Kidney (tissue), 22 donors: ENCODE measurements around the gene C1orf35. TPM values are rescaled to one million over a fixed set of nuclear protein-coding genes. Genes with fewer than 3 reads are reported as not detected.

Experiments used
- DNase-seq, 5 donors: peaks; one replicate each; pipeline ENCODE4 v3.0.0-alpha.2; 2013 to 2020
- FAIRE-seq: peaks from 2 replicates; lab custom pipeline; 2012; peaks lifted over from hg19 to GRCh38; lab: Jason Lieb, UNC
- H3K27ac ChIP-seq, 2 donors: one replicate each; pipeline ENCODE4 v1.7.0; 2013; ENCODE audit warnings: low read depth in 2 of 2, low read length in 2 of 2, inconsistent platforms in 1 of 2
- H3K27me3 ChIP-seq: one replicate; pipeline ENCODE4 v1.7.1; 2013; ENCODE audit warnings: low read length, inconsistent platforms; ENCODE audit not compliant: control insufficient read depth, insufficient read depth
- H3K36me3 ChIP-seq, 3 donors: one replicate each; pipeline versions ENCODE4 v1.7.0 to v1.7.1; 2013; ENCODE audit warnings: low read length in 3 of 3, control low read depth in 1 of 3, inconsistent platforms in 1 of 3; ENCODE audit not compliant: insufficient read depth in 3 of 3, control insufficient read depth in 2 of 3
- H3K4me1 ChIP-seq, 3 donors: one replicate each; pipeline versions ENCODE4 v1.7.0 to v1.7.1; 2013; ENCODE audit warnings: low read length in 3 of 3, inconsistent platforms in 1 of 3, low read depth in 1 of 3; ENCODE audit not compliant: control insufficient read depth in 2 of 3, insufficient read depth in 2 of 3
- H3K4me3 ChIP-seq, 3 donors: one replicate each; pipeline versions ENCODE4 v1.7.0 to v1.8.1; 2013; ENCODE audit warnings: low read length in 3 of 3, control low read depth in 1 of 3, inconsistent platforms in 1 of 3
- H3K9ac ChIP-seq, 3 donors: one replicate each; pipeline versions ENCODE4 v1.7.0 to v1.7.1; 2013; ENCODE audit warnings: low read length in 3 of 3, control low read depth in 1 of 3, inconsistent platforms in 1 of 3
- H3K9me3 ChIP-seq, 3 donors: one replicate each; pipeline versions ENCODE4 v1.7.0 to v1.7.1; 2013; ENCODE audit warnings: low read length in 3 of 3, control low read depth in 1 of 3, inconsistent platforms in 1 of 3; ENCODE audit not compliant: control insufficient read depth in 2 of 3, insufficient read depth in 1 of 3
- CTCF ChIP-seq: IDR thresholded peaks from 3 replicates; pipeline ENCODE4 v1.5.1; 2012; ENCODE audit warnings: mild to moderate bottlenecking, moderate library complexity, borderline replicate concordance; ENCODE audit not compliant: insufficient read depth; ENCODE audit errors: extremely low read depth
- intact Hi-C: fragments of 100-400 bp; cut with DNase I; formaldehyde crosslinking; loops from one replicate; pipeline ENCODE4 v1.11.1; 2022
- long read RNA-seq, 10 donors: library from polyadenylated mRNA in 1 of 10; unstranded in 1 of 10; transcript quantifications; one replicate each; pipeline ENCODE4 v2.0.0 and lab custom pipeline, GENCODE V29; 2021 to 2026
- polyA plus RNA-seq: library from polyadenylated mRNA; stranded (reverse); fragments of 350-450 nt; fragmentation: Illumina TruSeq; extraction: RNeasy Lipid Tissue Mini Kit (QIAGEN cat#74804); gene quantifications from one replicate; pipeline ENCODE4 v1.2.3, GENCODE V29; 2014; ENCODE audit warnings: low read depth, low replicate concordance; ENCODE audit not compliant: insufficient read depth
- total RNA-seq: library from RNA; stranded (reverse); fragmentation: NEBNext Ultra II Directional; extraction: Animal tissue kit (Norgen Biotek cat#: 25700); gene quantifications from one replicate; pipeline ENCODE4 v1.2.1, GENCODE V29; 2021
- donor health status: control.
- donor health status: control.
- donor health status: control.
- donor health status: control.
- donor health status: control.
- donor health status: DM: yes; HTN: yes; CAD: no.
- donor health status: Normal renal cell carcinoma (clear cell type).

C1orf35 gene
- 17.4 TPM for total RNA-seq
- polyA plus RNA-seq, result 17.6 TPM
- long read RNA-seq, donor 1, partial matches to known transcripts, result 0 of 3 reads
- long read RNA-seq, donor 1, other reads (novel, unspliced or antisense), result 0 of 3 reads
- long read RNA-seq, donor 2, partial matches to known transcripts, result 6 of 8 reads
- long read RNA-seq, donor 2, other reads (novel, unspliced or antisense), result 0 of 8 reads
- long read RNA-seq, donor 3, transcript C1orf35-201 (8 exons, 1,427 nt), result major isoform, 5 of 28 reads
- long read RNA-seq, donor 3, partial matches to known transcripts, result 21 of 28 reads
- long read RNA-seq, donor 3, other reads (novel, unspliced or antisense), result 0 of 28 reads
- long read RNA-seq, donor 4, transcript C1orf35-201 (8 exons, 1,427 nt), result major isoform, 9 of 16 reads
- long read RNA-seq, donor 4, partial matches to known transcripts, result 7 of 16 reads
- long read RNA-seq, donor 4, other reads (novel, unspliced or antisense), result 0 of 16 reads
- long read RNA-seq, donor 5, result 0 reads
- long read RNA-seq, donor 6, result 0 reads
- long read RNA-seq, donor 7, transcript C1orf35-201 (8 exons, 1,427 nt), result major isoform, 6 of 35 reads
- long read RNA-seq, donor 7, partial matches to known transcripts, result 20 of 35 reads
- long read RNA-seq, donor 7, other reads (novel, unspliced or antisense), result 4 of 35 reads
- long read RNA-seq, donor 8, transcript C1orf35-201 (8 exons, 1,427 nt), result major isoform, 7 of 34 reads
- long read RNA-seq, donor 8, partial matches to known transcripts, result 26 of 34 reads
- long read RNA-seq, donor 8, other reads (novel, unspliced or antisense), result 0 of 34 reads
- long read RNA-seq, donor 9, partial matches to known transcripts, result 0 of 3 reads
- long read RNA-seq, donor 9, other reads (novel, unspliced or antisense), result 0 of 3 reads
- long read RNA-seq, donor 10, partial matches to known transcripts, result 10 of 12 reads
- long read RNA-seq, donor 10, other reads (novel, unspliced or antisense), result 0 of 12 reads

GRCh38 chr1:228102791-228103620, at the start of gene C1orf35:
Gene C1orf35 (minus strand): TSS chr1:228103325. CDS start chr1:228103227, 98 bp downstream.
- H3K36me3 ChIP-seq, result peaks cover 0 to 23% (median 21%) of the 10 kb centered on the region in 3 donors
- no peak for FAIRE-seq

GRCh38 chr1:228152918-228153258, 49.8 kb upstream of the C1orf35 start:
- Histone ChIP-seq H3K36me3 (peaks cover 0 to 7% (median 0%) of the 10 kb centered on the region in 3 donors), H3K9me3 (no peaks in the 10 kb centered on the region), H3K27ac (no peak overlapping the region), H3K4me1 (peaks cover 0 to 28% (median 6%) of the 10 kb centered on the region in 3 donors), H3K27me3 (peaks cover 2% of the 10 kb centered on the region), H3K4me3 (no peak overlapping the region), H3K9ac (no peak overlapping the region)
- intact Hi-C loops, result no loop called here
- FAIRE-seq (no peak), DNase-seq (peak in 2 of 5 donors; percentile 48 to 52)
- TF ChIP-seq CTCF, result no peak

More at GRCh38 chr1:228102791-228103620, at the start of gene C1orf35:
- H3K9me3 ChIP-seq, result no peaks in the 10 kb centered on the region
- intact Hi-C loops, result no loop called here
- TF ChIP-seq CTCF, result no peak
- peak within 1 kb of the TSS; percentile 58 to 81 (median 73) for H3K4me3 ChIP-seq
- peak; percentile 96 to 98 (median 98) for DNase-seq
- H3K27me3 ChIP-seq, result no peaks in the 10 kb centered on the region
- H3K27ac ChIP-seq, result peak within 1 kb of the TSS; percentile 49 to 89
- H3K9ac ChIP-seq, result peak within 1 kb of the TSS; percentile 17 to 51 (median 42)
- H3K4me1 ChIP-seq, result peaks cover 0 to 11% (median 4%) of the 10 kb centered on the region in 3 donors

- no peak for FAIRE-seq
- DNase-seq, result peak in 2 of 5 donors; percentile 47 to 69
- no peaks in the 10 kb centered on the region for H3K27me3 ChIP-seq
- H3K9me3 ChIP-seq, result no peaks in the 10 kb centered on the region
- TF ChIP-seq CTCF, result no peak
- intact Hi-C loops, result no loop called here
- peaks cover 0 to 7% (median 0%) of the 10 kb centered on the region in 3 donors for H3K36me3 ChIP-seq
- H3K4me3 ChIP-seq, result no peak overlapping the region
- H3K27ac ChIP-seq, result no peak overlapping the region
- H3K4me1 ChIP-seq, result peaks cover 0 to 28% (median 6%) of the 10 kb centered on the region in 3 donors
- H3K9ac ChIP-seq, result no peak overlapping the region
These were observed 49.2 kb upstream of the C1orf35 start for GRCh38 chr1:228152097-228152917.
